Measurements from ENCODE around the gene MYH15.

MYH15 gene

GRCh38 chr3:108438542-108438941 lies 71.9 kb downstream of the MYH15 start:
- TF ChIP-seq GATA2 (IDR thresholded peaks at IDR 0.05; ENCODE audit: low read depth, low read length) (no peak), GATA3 (IDR thresholded peaks at IDR 0.05; ENCODE audit: low read depth, low read length) (no peak)

GRCh38 chr3:108437439-108437838 lies 73.0 kb downstream of the MYH15 start:
- TF ChIP-seq GATA2 (IDR thresholded peaks at IDR 0.05; ENCODE audit: low read depth, low read length) (no peak), GATA3 (IDR thresholded peaks at IDR 0.05; ENCODE audit: low read depth, low read length) (no peak)

GRCh38 chr3:108433928-108434327 lies 76.5 kb downstream of the MYH15 start:
- TF ChIP-seq GATA3 (IDR thresholded peaks at IDR 0.05; ENCODE audit: low read depth, low read length), result no peak
- TF ChIP-seq GATA2 (IDR thresholded peaks at IDR 0.05; ENCODE audit: low read depth, low read length), result no peak

GRCh38 chr3:108432431-108432830 lies 78.0 kb downstream of the MYH15 start:
- TF ChIP-seq GATA2 (IDR thresholded peaks at IDR 0.05; ENCODE audit: low read depth, low read length) (no peak), GATA3 (IDR thresholded peaks at IDR 0.05; ENCODE audit: low read depth, low read length) (no peak)

GRCh38 chr3:108430540-108430939 lies 79.9 kb downstream of the MYH15 start:
- TF ChIP-seq GATA3 (IDR thresholded peaks at IDR 0.05; ENCODE audit: low read depth, low read length), result no peak

GRCh38 chr3:108428586-108428985 lies 81.8 kb downstream of the MYH15 start:
- TF ChIP-seq GATA3 (IDR thresholded peaks at IDR 0.05; ENCODE audit: low read depth, low read length) (no peak), GATA2 (IDR thresholded peaks at IDR 0.05; ENCODE audit: low read depth, low read length) (no peak)

- TF ChIP-seq GATA3 (IDR thresholded peaks at IDR 0.05; ENCODE audit: low read depth, low read length) (no peak), GATA2 (IDR thresholded peaks at IDR 0.05; ENCODE audit: low read depth, low read length) (no peak)
Observed at GRCh38 chr3:108420926-108421325, 89.5 kb downstream of the MYH15 start.

GRCh38 chr3:108416111-108416869 lies 94.1 kb downstream of the MYH15 start:
- TF ChIP-seq GATA2 (IDR thresholded peaks at IDR 0.05; ENCODE audit: low read depth, low read length) (no peak), GATA3 (IDR thresholded peaks at IDR 0.05; ENCODE audit: low read depth, low read length) (no peak)

- TF ChIP-seq GATA3 (IDR thresholded peaks at IDR 0.05; ENCODE audit: low read depth, low read length), result no peak
- no peak for TF ChIP-seq GATA2 (IDR thresholded peaks at IDR 0.05; ENCODE audit: low read depth, low read length)
Observed at GRCh38 chr3:108415661-108416060, 94.7 kb downstream of the MYH15 start.

GRCh38 chr3:108414007-108414406 lies 96.4 kb downstream of the MYH15 start:
- TF ChIP-seq GATA3 (IDR thresholded peaks at IDR 0.05; ENCODE audit: low read depth, low read length) (no peak), GATA2 (IDR thresholded peaks at IDR 0.05; ENCODE audit: low read depth, low read length) (no peak)

DNA sequence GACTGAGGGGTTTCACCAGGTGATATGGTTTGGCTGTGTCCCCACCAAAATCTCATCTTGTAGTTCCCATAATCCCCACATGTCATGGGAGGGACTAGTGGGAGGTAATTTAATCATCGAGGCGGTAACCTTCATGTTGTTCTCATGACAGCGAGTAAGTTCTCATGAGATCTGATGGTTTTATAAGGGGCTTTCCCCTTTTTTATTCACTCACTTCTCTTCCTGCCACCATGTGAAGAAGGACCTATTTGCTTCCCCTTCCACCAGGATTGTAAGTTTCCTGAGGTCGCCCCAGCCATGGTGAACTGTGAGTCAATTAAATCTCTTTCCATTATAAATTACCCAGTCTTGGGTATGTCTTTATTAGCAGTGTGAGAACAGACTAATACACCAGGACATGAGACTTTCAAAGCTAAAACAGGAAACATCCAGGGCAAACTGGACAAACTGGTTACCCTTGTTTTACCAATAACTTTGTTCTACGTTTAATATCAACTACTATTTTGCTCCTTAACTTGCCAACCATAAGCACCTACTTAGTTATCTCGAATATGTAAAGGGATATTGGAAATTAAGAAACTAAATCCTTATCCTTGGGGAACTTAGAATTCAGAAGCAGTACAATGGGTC lies 98.2 kb downstream of the MYH15 start:
- TF ChIP-seq GATA2 (IDR thresholded peaks at IDR 0.05; ENCODE audit: low read depth, low read length) (no peak), GATA3 (IDR thresholded peaks at IDR 0.05; ENCODE audit: low read depth, low read length) (no peak)

DNA sequence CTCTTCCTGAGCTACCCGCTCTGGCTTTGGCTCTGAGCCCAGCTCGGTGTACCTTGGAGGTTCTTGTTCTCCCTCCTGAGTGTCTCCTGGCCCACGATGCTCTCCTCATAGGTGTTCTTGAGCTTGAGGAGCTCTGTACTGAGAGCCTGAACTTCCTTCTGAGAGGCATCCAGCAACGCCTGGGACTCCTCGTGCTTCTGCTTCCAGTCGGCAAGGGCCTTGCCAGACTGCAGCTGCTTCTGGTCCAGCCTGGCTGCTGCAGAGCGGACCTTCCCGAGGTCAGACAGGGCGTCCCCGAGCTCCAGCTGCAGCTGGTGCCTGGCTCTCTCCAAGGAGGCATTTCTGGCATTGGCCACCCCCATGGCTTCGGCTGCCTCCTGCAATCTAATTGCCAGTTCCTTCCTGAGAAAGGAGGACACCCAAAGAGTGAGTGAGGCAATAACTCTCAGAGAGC lies 99.8 kb downstream of the MYH15 start:
- no peak for TF ChIP-seq GATA2 (IDR thresholded peaks at IDR 0.05; ENCODE audit: low read depth, low read length)
- no peak for TF ChIP-seq GATA3 (IDR thresholded peaks at IDR 0.05; ENCODE audit: low read depth, low read length)

DNA sequence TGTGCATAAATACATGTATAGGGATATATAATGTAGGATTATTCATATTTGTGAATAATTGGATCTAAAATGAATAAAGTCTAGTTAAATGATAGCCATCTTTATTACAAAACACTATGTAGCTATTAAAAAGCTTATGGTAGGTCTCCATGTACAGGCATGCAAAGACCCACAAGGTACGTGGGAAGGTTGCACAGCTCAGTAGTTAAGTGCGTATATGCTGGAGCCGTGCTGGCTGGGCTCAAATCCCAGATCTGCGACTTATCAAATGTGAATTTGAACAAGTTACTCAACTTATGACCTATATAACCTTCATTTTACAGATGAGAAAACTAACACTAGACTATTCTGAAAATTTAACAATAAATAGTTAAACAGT lies 100.6 kb downstream of the MYH15 start:
- TF ChIP-seq GATA2 (IDR thresholded peaks at IDR 0.05; ENCODE audit: low read depth, low read length) (no peak), GATA3 (IDR thresholded peaks at IDR 0.05; ENCODE audit: low read depth, low read length) (no peak)

- no peak for TF ChIP-seq GATA2 (IDR thresholded peaks at IDR 0.05; ENCODE audit: low read depth, low read length)
- no peak for TF ChIP-seq GATA3 (IDR thresholded peaks at IDR 0.05; ENCODE audit: low read depth, low read length)
Observed at GRCh38 chr3:108408883-108409799, 101.3 kb downstream of the MYH15 start.
